Measurements from ENCODE around the gene CNGA3. TPM values are rescaled to one million over a fixed set of nuclear protein-coding genes. Genes with fewer than 3 reads are reported as not detected.

Gene CNGA3
- total RNA-seq, 1 experiment from 2014 or later: not detected

- H3K36me3 Mint-ChIP-seq (ENCODE audit: insufficient read depth in 1 of 3, low read depth in 3 of 3): no peaks in the 10 kb centered on the region
- H3K4me3 Mint-ChIP-seq: no peak overlapping the region
- Histone ChIP-seq H3T11ph (ENCODE audit: low read length) (no peak overlapping the region), H3K14ac (ENCODE audit: insufficient read depth, low read length) (no peak overlapping the region), H3K79me2 (ENCODE audit: insufficient read depth, low read length) (no peaks in the 10 kb centered on the region), H2BK5ac (ENCODE audit: insufficient read length, low read length) (no peak overlapping the region), H3K18ac (ENCODE audit: insufficient read length, low read depth, low read length) (no peak overlapping the region), H2BK120ac (ENCODE audit: low read depth, low read length, poor library complexity, severe bottlenecking) (no peak overlapping the region), H4K5ac (ENCODE audit: insufficient read length, low read depth, low read length) (no peak overlapping the region), H3K56ac (ENCODE audit: insufficient read length, low read depth, low read length) (no peak overlapping the region), H3K9ac (ENCODE audit: extremely low read depth, insufficient read length, low read length) (no peak overlapping the region), H2BK15ac (ENCODE audit: low read depth, low read length) (no peak overlapping the region), H4K91ac (ENCODE audit: insufficient read length, low read depth, low read length) (no peak overlapping the region), H3K4me2 (ENCODE audit: insufficient read depth, insufficient read length, low read length) (no peak overlapping the region), H3K27me3 (ENCODE audit: insufficient read depth, low read length) (no peaks in the 10 kb centered on the region), H4K20me1 (ENCODE audit: control insufficient read depth, insufficient read depth, insufficient read length) (no peaks in the 10 kb centered on the region), H3K27ac (ENCODE audit: insufficient read length, low read depth, low read length) (no peak overlapping the region), H2AK5ac (ENCODE audit: insufficient read length, low read length) (no peak overlapping the region), H3K4me1 (ENCODE audit: insufficient read depth, low read length) (no peaks in the 10 kb centered on the region), H2BK12ac (ENCODE audit: insufficient read length, low read depth, low read length) (no peak overlapping the region), H3K23me2 (ENCODE audit: insufficient read length, low read depth, low read length, poor library complexity, severe bottlenecking) (no peaks in the 10 kb centered on the region), H2AFZ (ENCODE audit: low read length) (no peak overlapping the region), H3K4ac (ENCODE audit: low read depth, low read length) (no peak overlapping the region), H4K8ac (replicated peaks; ENCODE audit: insufficient read length, low read depth, low read length) (no peak overlapping the region), H3K9me3 (ENCODE audit: control insufficient read depth, low read depth, low read length) (no peaks in the 10 kb centered on the region), H3K79me1 (ENCODE audit: insufficient read depth, low read depth, low read length, poor library complexity, severe bottlenecking) (no peaks in the 10 kb centered on the region), H3K23ac (ENCODE audit: insufficient read length, low read depth, low read length) (no peak overlapping the region), H2BK20ac (ENCODE audit: low read depth, low read length, poor library complexity, severe bottlenecking) (no peak overlapping the region)
- no CpG with 5 or more reads among the region's 11 CpGs for WGBS (ENCODE audit: extremely low coverage, insufficient read length, low lambda C conversion rate)
- no peak for TF ChIP-seq CTCF (conservative IDR thresholded peaks at IDR 0.05)
- no peaks in the 10 kb centered on the region for H3K9me3 Mint-ChIP-seq
- H3K4me1 Mint-ChIP-seq: peaks cover 17 to 25% of the 10 kb centered on the region in 2 experiments
- no peak for DNase-seq
- H3K27ac Mint-ChIP-seq: no peak overlapping the region
- H3K27me3 Mint-ChIP-seq (ENCODE audit: low read depth): peaks cover 22% of the 10 kb centered on the region
These were observed 28.8 kb downstream of the CNGA3 start for GRCh38 chr2:98374958-98375570.
